GM18505 (cell line): ENCODE data around the gene TMEM131L.
"Not testable (repeated sequence)": the region's sequence is repeated elsewhere in the genome, so short reads cannot be mapped to it uniquely, and the experiment has no call there.

Experiments used
- ATAC-seq: cut with Tn5 transposase; IDR thresholded peaks from one replicate; pipeline ENCODE4 v1.9.1; 2021; ENCODE audit not compliant: unreplicated experiment
- POLR2A ChIP-seq: IDR thresholded peaks from 4 replicates; pipeline ENCODE4 v1.6.1; 2011; ENCODE audit warnings: borderline replicate concordance; ENCODE audit not compliant: insufficient read depth, insufficient read length; ENCODE audit errors: extremely low read depth

The TMEM131L gene

DNA sequence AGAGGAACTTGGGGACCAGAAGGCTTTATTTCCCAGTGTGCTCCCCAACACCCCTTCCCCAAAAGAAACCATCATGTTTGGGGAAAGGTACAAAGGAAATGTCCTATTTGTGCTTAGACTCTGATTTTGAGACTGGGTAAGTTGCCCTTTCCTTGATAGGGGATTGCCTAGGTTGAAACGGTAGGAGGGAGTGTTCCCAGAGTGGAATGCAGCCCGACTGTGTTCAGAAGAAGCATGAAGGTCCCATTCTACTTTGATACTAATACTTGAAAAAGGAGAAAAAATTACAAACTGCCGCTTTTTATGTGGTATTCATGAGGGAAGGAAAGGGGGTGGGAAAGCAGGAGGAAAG, 32.4 kb upstream of the TMEM131L start:
- no peak for ATAC-seq
- no peak for TF ChIP-seq POLR2A

DNA sequence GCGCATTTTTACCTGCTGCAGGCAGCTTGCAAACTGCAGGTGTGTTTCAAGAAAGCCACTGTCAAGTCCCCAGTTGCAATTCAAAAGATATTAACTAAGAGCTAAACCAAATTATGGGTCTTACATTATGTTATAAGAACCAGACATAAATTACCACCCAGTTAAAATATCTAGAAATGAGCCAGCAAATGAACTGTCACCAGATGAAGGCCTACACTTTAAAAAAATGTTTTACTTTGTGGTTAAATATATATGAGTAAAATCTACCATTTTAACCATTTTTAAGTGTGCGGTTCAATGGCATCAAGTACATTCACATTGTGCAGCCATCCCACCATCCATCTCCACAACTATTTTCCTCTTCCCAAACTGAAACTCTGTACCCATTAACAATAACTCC, 32.0 kb upstream of the TMEM131L start:
- no peak for TF ChIP-seq POLR2A
- ATAC-seq, result no peak

DNA sequence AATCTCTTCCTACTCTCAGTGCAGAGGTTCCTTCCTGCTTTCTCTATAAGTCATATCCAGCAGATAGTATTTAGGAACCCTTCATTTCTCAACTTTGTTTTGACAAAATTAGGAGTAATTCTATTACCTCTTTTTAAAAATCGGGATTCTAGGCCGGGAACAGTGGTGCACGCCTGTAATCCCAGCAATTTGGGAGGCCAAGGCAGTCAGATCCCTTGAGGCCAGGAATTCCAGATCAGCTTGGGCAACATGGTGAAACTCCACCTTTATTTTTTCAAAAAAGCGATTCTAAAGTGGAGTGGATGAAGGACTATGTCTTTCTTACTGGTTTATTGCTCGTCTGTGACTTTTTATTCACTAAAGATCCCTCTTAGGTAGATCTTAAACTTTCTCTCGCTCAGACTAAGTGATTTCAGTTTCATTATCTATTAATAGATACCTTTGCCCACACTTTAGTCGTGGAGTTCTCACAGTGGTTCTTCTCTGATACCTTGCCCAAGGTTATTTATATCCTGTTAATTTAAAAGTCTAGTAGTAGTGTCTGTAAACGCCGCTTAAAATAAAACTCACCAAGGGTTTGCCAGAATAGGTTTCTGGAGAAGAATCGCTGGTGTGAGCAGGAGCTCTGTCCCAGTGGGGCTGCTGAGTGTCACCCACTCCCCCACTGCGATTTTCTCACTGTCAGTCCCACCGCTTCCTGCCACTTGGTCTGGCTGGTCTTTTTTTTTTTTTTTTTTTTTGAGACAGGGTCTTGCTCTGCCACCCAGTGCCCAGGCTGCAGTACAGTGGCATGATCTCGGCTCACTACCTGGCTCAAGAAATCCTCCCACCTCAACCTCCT, 27.0 kb upstream of the TMEM131L start:
- TF ChIP-seq POLR2A, result no peak
- ATAC-seq, result peak; percentile 63

DNA sequence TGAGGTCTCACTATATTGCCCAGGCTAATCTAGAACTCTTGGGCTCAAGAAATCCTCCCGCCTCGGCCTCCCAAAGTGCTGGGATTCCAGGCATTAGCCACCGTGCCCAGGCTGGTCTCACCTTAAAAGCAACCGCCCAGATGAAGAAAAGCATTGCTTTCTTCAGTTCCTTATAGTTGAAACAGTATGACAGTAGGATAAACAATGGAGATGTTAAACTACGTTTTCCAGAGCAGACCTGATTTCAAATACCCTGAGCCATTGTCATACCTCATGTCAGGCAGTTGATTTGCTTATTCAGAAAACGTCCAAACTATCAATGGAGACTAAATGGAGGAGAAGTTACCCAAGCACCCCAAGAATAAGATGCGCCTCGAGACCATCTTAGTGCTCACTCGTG, 26.3 kb upstream of the TMEM131L start:
- no peak for ATAC-seq
- TF ChIP-seq POLR2A, result no peak

DNA sequence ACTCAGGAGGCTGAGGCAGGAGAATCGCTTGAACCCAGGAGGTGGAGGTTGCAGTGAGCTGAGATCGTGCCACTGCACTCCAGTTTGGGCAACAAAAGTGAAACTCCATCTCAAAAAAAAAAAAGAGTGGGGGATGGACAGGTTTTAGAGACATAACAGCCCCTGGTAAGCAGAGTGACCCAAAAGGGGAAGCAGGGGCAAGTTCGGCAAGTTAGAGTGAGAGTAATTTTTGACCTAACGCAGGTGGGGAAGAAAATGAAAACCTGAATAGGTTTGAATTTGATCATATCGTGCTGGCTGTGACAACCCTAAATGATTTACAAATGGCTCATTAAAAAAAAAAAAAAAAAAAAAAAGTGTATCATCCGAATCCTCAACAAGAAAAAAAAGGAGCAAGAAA, 25.7 kb upstream of the TMEM131L start:
- no peak for ATAC-seq
- no peak for TF ChIP-seq POLR2A

DNA sequence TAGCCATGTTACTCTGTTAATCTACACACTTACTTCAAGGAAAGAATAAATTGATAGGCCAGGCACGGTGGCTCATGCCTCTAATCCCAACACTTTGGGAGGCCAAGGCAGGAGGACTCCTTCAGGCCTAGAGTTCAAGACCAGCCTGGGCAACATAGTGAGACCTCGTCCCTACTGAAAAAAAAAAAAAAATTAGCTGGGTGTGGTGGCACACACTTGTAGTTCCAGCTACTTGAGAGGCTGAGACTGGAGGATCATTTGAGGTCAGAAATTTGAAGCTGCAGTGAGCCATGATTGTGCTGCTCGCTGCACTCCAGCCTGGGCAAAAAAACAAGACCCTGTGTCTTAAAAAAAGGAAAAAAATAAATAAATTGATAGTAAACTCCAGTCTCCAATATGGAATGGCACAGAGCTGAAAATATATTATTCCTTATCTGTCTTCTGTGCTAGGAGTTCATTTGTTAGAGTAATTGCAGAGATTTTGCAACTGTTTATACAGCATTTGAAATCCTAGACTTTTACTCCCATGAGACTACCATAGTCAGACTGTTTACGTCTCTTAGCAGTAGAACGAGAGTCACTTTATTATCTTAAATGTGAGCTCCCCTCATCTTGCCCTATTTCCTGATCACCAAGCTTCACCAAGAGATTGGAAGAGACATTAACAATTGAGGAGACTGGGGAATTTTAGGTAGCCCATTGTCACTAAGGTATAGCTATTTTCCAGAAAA, 18.8 kb upstream of the TMEM131L start:
- no peak for TF ChIP-seq POLR2A
- ATAC-seq, result no peak

DNA sequence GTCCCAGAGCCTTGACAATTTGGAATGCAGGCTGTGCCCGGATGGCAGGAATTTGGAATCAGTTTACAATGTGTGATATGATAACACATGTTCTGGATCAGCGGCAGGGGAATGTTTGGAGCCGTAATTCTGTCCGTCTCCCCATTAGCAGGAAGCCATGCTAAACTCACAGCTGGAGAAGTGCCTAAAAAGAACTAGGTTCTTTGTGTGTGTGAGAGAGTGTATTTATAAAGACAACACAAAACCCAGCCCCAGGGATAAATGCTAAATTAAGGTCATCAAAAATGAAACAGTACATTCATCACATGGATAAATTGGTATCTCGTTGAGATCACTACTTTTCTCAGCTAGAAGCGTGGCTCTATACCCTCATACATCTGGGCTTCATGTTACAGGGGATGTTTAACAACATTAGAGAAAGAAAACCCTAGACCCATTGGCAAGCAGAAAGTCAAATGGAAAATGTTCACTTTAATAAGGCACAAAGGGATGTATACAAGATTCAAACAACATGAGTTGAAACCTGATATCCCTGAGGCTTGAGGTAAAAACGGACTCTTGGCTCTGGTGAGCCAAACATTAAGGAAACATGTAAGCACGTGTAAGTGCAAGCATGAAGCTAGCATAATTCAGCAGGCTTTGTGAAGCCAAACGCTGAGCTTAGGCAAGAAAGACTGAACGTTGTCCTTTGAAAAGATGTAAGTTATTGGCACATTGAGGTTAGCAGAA, 18.0 kb upstream of the TMEM131L start:
- no peak for ATAC-seq
- no peak for TF ChIP-seq POLR2A

DNA sequence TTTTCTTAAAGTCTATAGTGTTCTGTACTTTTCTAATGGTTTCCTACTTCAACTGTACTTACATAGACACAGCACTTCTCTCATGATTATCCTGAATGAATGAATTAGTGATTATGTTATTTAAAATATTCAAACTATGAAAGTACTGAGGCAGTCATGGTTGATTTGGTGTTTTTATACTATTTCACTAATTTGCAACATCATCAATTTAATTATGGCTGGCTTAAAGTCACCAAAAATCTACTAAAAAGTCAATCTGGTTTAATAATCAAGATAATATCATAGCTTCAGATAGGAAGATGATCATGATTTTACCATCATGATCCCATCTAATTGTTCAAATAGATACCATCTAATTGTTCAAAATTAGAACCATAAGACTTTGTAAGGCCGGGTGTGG, 16.8 kb upstream of the TMEM131L start:
- TF ChIP-seq POLR2A, result no peak
- ATAC-seq, result no peak

DNA sequence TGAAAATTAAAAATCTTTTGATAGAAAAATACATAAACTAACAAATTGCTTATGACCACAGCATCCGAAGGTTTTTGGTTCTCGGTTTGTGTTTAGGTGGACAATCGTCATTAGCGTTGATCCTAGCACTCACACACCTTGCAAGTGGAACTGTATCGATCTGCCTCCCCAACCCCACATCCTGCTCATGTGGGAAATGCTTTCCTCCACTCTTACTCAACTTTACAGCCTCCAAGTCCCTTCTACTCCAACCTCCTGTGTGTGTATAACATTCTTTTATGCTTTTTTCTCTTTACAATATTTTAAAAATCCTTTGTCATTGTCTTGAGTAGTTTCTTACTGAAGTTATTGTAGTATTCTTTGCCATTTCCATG, 15.6 kb upstream of the TMEM131L start:
- no peak for TF ChIP-seq POLR2A
- no peak for ATAC-seq

DNA sequence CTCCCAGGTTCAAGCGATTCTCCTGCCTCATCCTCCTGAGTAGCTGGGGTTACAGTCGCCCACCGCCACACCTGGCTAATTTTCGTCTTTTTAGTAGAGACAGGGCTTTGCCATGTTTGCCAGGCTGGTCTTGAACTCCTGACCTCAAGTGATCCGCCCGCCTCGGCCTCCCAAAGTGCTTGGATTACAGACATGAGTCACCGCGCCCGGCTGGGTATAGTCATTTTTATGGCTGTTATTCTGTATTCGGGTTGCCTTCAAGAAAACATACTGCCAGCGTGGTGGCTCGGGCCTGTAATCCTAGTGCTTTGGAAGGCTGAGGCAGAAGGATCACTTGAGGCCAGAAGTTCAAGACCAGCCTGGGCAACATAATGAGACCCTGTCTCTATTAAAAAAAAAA, 15.0 kb upstream of the TMEM131L start:
- not testable (repeated sequence) for ATAC-seq

DNA sequence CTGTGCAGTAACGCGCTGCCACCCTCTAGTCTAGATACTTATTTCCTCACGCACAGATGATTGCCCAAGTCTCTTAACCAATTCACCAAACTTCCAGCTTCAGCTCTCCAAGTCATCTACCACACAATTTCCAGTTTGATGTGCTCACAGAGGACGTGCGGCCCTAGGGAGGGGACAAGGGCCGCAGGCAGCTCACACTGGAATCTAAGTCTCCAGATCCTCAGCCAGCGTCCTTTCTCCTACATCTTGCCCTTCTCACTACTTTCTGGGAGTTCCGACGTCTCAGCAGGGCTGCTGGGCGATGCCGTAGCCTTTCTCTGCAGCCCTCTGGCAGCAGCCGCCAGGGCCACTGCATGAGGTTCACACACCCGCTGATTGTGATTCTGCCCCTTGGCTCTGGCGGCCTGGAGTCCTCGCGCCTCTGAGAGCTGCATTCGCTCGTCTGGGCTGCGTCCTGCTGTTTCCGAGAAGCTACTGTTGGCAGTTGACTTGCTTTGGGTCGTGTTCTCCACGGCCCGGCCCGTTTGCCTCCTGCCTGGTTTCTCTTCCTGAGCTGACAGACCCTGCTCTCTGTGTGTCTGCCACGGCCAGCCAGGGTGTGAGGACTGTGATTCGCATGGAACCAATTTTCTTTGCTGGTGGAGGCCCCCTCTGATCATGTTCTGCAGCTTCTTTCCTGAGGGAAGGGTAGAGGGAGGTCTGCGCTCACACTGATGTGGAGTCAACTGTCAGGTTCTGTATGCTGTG, 14.1 kb upstream of the TMEM131L start:
- no peak for ATAC-seq

DNA sequence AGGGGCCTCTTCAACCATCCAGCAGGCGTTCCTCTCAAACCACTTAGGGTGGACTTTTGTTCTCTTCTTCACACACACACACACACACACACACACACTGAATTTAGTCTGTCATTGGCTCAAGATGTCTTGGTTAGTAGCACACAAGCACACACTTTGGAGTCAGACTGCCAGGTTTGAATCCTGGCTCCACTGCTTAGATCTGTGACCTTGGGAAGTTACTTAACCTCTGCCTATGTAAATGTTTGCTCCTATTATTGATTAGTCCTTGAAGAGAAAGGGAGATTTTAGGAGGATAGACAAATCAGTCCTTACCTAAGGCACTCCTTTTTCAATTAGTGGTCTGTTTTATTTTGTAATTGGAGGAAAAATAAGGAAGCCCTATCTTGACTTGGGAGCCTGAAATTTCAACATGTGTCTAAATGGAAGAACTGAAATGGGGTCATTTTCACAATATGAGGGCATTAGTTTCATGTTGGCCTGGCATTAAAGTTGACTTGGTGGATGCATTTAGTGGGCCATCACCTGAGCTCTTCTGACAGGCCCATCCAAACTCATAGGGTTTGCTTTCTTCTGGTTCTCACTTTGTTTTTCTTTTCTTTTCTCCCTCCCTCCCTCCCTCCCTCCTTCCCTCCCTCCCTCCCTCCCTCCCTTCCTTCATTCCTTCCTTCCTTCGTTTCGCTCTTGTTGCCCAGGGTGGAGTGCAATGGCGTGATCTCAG, 13.3 kb upstream of the TMEM131L start:
- TF ChIP-seq POLR2A, result no peak
- ATAC-seq, result no peak

More for the DNA sequence above, 14.1 kb upstream of the TMEM131L start:
- TF ChIP-seq POLR2A, result no peak

DNA sequence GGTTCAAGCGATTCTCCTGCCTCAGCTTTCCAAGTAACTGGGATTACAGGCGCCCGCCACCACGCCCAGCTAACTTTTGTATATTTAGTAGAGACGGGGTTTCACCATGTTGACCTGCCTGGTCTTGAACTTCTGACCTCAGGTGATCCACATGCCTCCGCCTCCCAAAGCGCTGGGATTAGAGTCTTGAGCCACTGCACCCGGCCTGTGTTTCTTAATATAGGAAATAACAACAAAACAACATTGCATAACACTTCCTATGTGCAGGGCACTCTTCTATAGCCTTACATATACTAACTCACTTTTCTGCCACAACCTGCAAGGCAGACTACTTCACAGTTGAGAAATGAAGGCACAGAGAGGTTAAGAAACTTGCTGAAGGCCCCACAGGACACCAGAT, 12.8 kb upstream of the TMEM131L start:
- TF ChIP-seq POLR2A, result no peak
- ATAC-seq, result no peak
